Aorta (tissue), 5 donors: ENCODE results near the gene SPON2. TPM values are rescaled to one million over a fixed set of nuclear protein-coding genes. Genes with fewer than 3 reads are reported as not detected.

Experiments
- ATAC-seq: fragments of 200-7000 bp; cut with Tn5 transposase; one replicate; pipeline ENCODE4 v1.9.1; 2022; ENCODE audit warnings: moderate library complexity; ENCODE audit not compliant: low FRiP score
- DNase-seq, 2 donors: peaks; one replicate each; pipeline ENCODE4 v3.0.0-alpha.2; 2020
- H3K27ac ChIP-seq, 2 donors: one replicate each; pipeline ENCODE4 v1.5.1; 2013; ENCODE audit warnings: low read length in 2 of 2, mild to moderate bottlenecking in 2 of 2, moderate library complexity in 2 of 2, control low read depth in 1 of 2, inconsistent platforms in 1 of 2, low read depth in 1 of 2
- H3K27me3 ChIP-seq, 2 donors: one replicate each; pipeline ENCODE4 v1.6.1; 2013; ENCODE audit warnings: control low read depth in 1 of 2, low read length in 1 of 2, mild to moderate bottlenecking in 1 of 2, moderate library complexity in 1 of 2; ENCODE audit not compliant: insufficient read depth in 2 of 2, control insufficient read depth in 1 of 2
- H3K36me3 ChIP-seq, 2 donors: one replicate each; pipeline ENCODE4 v1.6.1; 2013; ENCODE audit warnings: control low read depth in 1 of 2, low read length in 1 of 2, mild to moderate bottlenecking in 1 of 2; ENCODE audit not compliant: insufficient read depth in 2 of 2, control insufficient read depth in 1 of 2
- H3K4me1 ChIP-seq, 2 donors: one replicate each; pipeline ENCODE4 v1.6.1; 2013; ENCODE audit warnings: low read length in 2 of 2, control low read depth in 1 of 2, mild to moderate bottlenecking in 1 of 2, moderate library complexity in 1 of 2; ENCODE audit not compliant: insufficient read depth in 2 of 2, control insufficient read depth in 1 of 2
- H3K4me3 ChIP-seq, 2 donors: one replicate each; pipeline ENCODE4 v1.5.1; 2013; ENCODE audit warnings: low read length in 2 of 2, control low read depth in 1 of 2, mild to moderate bottlenecking in 1 of 2
- H3K9me3 ChIP-seq: one replicate; pipeline ENCODE4 v1.6.1; 2013; ENCODE audit warnings: mild to moderate bottlenecking, low read length; ENCODE audit not compliant: control insufficient read depth
- WGBS, 2 donors: extraction: QIAGEN DNeasy Blood & Tissue Kit; methylation state at CpG; one replicate each; pipeline ENCODE4 v1.1.7; 2013; 5-methylcytosine and 5-hydroxymethylcytosine counted together
- intact Hi-C, 2 donors: fragments of 100-400 bp; cut with DNase I; formaldehyde crosslinking; loops; one replicate each; pipeline versions ENCODE4 v1.14.2 to v1.15.0; 2022
- polyA plus RNA-seq, 2 donors: library from polyadenylated mRNA; stranded (reverse); fragments of 200-250 nt; gene quantifications; one replicate each; pipeline ENCODE4 v1.2.3, GENCODE V29; 2013
- total RNA-seq, 2 donors: library from RNA; stranded (reverse); fragmentation: NEBNext Ultra II Directional; extraction: Animal tissue kit (Norgen Biotek cat#: 25700); gene quantifications; one replicate each; pipeline ENCODE4 v1.2.1, GENCODE V29; 2021
- donor health status: healthy with polysubstance abuse.
- donor health status: Bipolar disorder and iron deficiency.
- donor health status: DM: no; HTN: no; CAD: no.
- donor health status: DM: no; HTN: no; CAD: no.
- donor health status: DM: yes; HTN: yes; CAD: no.

Gene SPON2
- total and polyA plus RNA-seq, 4 donors = 4.9 to 40.8 (median 5.5) TPM

GRCh38 chr4:1210241-1210841 is 38.0 kb upstream of the SPON2 start:
- no peak overlapping the region for H3K27ac ChIP-seq
- H3K4me3 ChIP-seq = no peak overlapping the region
- 64 to 68% methylated on average over 19 to 22 of the region's 22 CpGs for WGBS, 2 donors

GRCh38 chr4:1209821-1210220 is 37.4 kb upstream of the SPON2 start:
- Histone ChIP-seq H3K36me3 (peaks cover 0 to 9% of the 10 kb centered on the region in 2 donors), H3K27me3 (no peaks in the 10 kb centered on the region), H3K4me3 (no peak overlapping the region), H3K4me1 (no peaks in the 10 kb centered on the region), H3K27ac (no peak overlapping the region), H3K9me3 (no peaks in the 10 kb centered on the region)
- intact Hi-C loops = loop anchor here in 1 of 2 donors (5.0 kb wide), 1 partner anchor 43 kb away; no protein-coding TSS in a partner anchor
- 0 to 6% methylated on average over 11 of the region's 11 CpGs for WGBS, 2 donors
- peak; percentile 89 to 91 for DNase-seq
- peak; percentile 82 for ATAC-seq

More at GRCh38 chr4:1210241-1210841, 38.0 kb upstream of the SPON2 start:
- Histone ChIP-seq H3K36me3 (peaks cover 0 to 9% of the 10 kb centered on the region in 2 donors), H3K9me3 (no peaks in the 10 kb centered on the region), H3K4me1 (no peaks in the 10 kb centered on the region), H3K27me3 (no peaks in the 10 kb centered on the region)
- peak; percentile 25 to 71 for DNase-seq
- ATAC-seq = no peak
- intact Hi-C loops = loop anchor here in 1 of 2 donors (5.0 kb wide), 1 partner anchor 43 kb away; no protein-coding TSS in a partner anchor

GRCh38 chr4:1208970-1209704 is 36.8 kb upstream of the SPON2 start:
- ATAC-seq = no peak
- Histone ChIP-seq H3K27ac (no peak overlapping the region), H3K4me3 (no peak overlapping the region), H3K4me1 (no peaks in the 10 kb centered on the region), H3K27me3 (no peaks in the 10 kb centered on the region), H3K36me3 (peaks cover 0 to 6% of the 10 kb centered on the region in 2 donors), H3K9me3 (no peaks in the 10 kb centered on the region)
- intact Hi-C loops = no loop called here
- DNase-seq = peak; percentile 50 to 76
- 71 to 75% methylated on average over 31 of the region's 31 CpGs for WGBS, 2 donors

DNA sequence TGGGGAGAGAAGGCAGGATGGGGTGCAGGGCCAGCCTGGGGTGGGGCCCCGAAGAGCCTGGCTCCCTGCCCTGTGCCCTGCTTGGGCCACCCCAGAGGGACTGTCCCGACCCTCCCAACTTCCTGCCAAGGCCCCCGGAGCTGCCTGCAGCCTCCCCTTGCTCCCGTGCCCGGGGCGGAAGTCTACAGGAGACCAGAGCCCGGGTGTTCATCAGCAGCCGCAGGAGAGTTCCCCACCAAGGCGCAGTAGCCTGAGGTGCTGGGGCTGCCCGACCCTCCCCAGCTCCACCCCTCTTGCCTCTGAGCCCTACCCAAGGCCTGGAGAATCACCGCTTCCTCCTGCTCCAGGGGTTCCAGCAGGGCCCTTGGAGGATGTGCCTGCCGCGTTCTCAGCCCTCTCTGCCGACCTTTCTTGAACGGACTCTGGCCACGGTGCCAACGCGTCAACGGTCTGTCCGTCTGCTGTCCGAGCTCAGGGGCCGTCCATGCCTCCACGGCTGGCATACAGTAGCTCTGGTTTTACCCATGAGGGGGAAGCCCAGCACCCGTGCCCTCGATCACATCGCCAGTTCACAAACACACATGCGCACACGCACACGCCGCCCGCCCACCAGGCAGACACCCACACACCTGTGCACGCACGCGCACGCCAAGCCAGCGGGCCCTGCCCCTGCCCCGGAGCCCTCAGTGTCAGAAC is 36.0 kb upstream of the SPON2 start:
- intact Hi-C loops = no loop called here
- Histone ChIP-seq H3K36me3 (peaks cover 0 to 2% of the 10 kb centered on the region in 2 donors), H3K4me3 (no peak overlapping the region), H3K4me1 (no peaks in the 10 kb centered on the region), H3K9me3 (no peaks in the 10 kb centered on the region), H3K27me3 (no peaks in the 10 kb centered on the region), H3K27ac (no peak overlapping the region)
- 67 to 79% methylated on average over 37 of the region's 37 CpGs for WGBS, 2 donors
- no peak for ATAC-seq
- peak; percentile 52 to 72 for DNase-seq

- peak; percentile 73 to 80 for DNase-seq
- Histone ChIP-seq H3K27me3 (no peaks in the 10 kb centered on the region), H3K36me3 (no peaks in the 10 kb centered on the region), H3K27ac (no peak overlapping the region), H3K4me1 (no peaks in the 10 kb centered on the region), H3K4me3 (no peak overlapping the region), H3K9me3 (no peaks in the 10 kb centered on the region)
- WGBS, 2 donors = 52 to 56% methylated on average over 28 to 29 of the region's 31 CpGs
- intact Hi-C loops = no loop called here
- ATAC-seq = no peak
These were observed 35.4 kb upstream of the SPON2 start for GRCh38 chr4:1207603-1208265.

- H3K36me3 ChIP-seq = no peaks in the 10 kb centered on the region
- no peak overlapping the region for H3K27ac ChIP-seq
- H3K9me3 ChIP-seq = no peaks in the 10 kb centered on the region
- 92% methylated on average over 11 to 12 of the region's 12 CpGs for WGBS, 2 donors
- peak in 1 of 2 donors; percentile 45 for DNase-seq
- H3K27me3 ChIP-seq = no peaks in the 10 kb centered on the region
- no peak for ATAC-seq
- no peak overlapping the region for H3K4me3 ChIP-seq
- intact Hi-C loops = no loop called here
- no peaks in the 10 kb centered on the region for H3K4me1 ChIP-seq
These were observed 34.7 kb upstream of the SPON2 start for GRCh38 chr4:1207157-1207470.

- intact Hi-C loops = no loop called here
These were observed 34.1 kb upstream of the SPON2 start for GRCh38 chr4:1206299-1207156.

More at GRCh38 chr4:1206299-1207156, 34.1 kb upstream of the SPON2 start:
- whole genome bisulfite sequencing, 2 donors = 90 to 94% methylated on average over 20 to 21 of the region's 21 CpGs
- H3K4me3 ChIP-seq = no peak overlapping the region
- peak; percentile 38 to 70 for DNase-seq
- no peaks in the 10 kb centered on the region for H3K4me1 ChIP-seq
- H3K27ac ChIP-seq = no peak overlapping the region
- no peaks in the 10 kb centered on the region for H3K9me3 ChIP-seq
- no peak for ATAC-seq
- H3K36me3 ChIP-seq = no peaks in the 10 kb centered on the region
- no peaks in the 10 kb centered on the region for H3K27me3 ChIP-seq
